Measurements from ENCODE around the gene CC2D2B.

DNA sequence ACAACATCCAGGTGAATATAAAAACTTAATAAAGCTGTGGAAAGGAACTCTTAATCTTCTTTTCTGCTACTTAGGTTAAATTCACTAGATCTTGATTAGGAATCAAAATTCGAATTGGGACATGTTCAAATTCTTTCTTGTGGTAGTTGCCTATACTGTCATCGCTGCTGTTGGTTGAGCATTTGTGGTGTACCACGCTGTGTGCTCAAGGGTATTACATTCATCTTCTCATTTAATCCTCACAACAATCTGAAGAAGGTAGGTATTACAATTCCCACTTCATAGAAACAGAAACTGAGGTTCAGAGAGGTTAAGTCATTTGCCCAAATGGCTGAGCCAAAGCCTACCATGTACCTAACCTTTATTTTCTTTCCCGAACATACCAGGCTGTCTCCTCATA is 39.9 kb upstream of the CC2D2B start:
- TF ChIP-seq, protein P1, sequence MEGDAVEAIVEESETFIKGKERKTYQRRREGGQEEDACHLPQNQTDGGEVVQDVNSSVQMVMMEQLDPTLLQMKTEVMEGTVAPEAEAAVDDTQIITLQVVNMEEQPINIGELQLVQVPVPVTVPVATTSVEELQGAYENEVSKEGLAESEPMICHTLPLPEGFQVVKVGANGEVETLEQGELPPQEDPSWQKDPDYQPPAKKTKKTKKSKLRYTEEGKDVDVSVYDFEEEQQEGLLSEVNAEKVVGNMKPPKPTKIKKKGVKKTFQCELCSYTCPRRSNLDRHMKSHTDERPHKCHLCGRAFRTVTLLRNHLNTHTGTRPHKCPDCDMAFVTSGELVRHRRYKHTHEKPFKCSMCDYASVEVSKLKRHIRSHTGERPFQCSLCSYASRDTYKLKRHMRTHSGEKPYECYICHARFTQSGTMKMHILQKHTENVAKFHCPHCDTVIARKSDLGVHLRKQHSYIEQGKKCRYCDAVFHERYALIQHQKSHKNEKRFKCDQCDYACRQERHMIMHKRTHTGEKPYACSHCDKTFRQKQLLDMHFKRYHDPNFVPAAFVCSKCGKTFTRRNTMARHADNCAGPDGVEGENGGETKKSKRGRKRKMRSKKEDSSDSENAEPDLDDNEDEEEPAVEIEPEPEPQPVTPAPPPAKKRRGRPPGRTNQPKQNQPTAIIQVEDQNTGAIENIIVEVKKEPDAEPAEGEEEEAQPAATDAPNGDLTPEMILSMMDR (IDR thresholded peaks at IDR 0.05; ENCODE audit: low read depth, low read length, missing input control), result no peak
- TF ChIP-seq, protein P2, sequence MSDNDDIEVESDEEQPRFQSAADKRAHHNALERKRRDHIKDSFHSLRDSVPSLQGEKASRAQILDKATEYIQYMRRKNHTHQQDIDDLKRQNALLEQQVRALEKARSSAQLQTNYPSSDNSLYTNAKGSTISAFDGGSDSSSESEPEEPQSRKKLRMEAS (IDR thresholded peaks at IDR 0.05), result no peak
- TF ChIP-seq TAF1 (conservative IDR thresholded peaks at IDR 0.05) (no peak), EGR1 (IDR thresholded peaks at IDR 0.05; ENCODE audit: low read depth in 2 of 2) (no peak), GABPA (IDR thresholded peaks at IDR 0.05 in 1 of 2, conservative IDR thresholded peaks at IDR 0.05 in 1 of 2) (no peak), RAD21 (IDR thresholded peaks at IDR 0.05) (no peak), HNF4G (IDR thresholded peaks at IDR 0.05) (no peak), SP1 (IDR thresholded peaks at IDR 0.05) (no peak), JUND (IDR thresholded peaks at IDR 0.05) (no peak)
- TF ChIP-seq, protein P3, sequence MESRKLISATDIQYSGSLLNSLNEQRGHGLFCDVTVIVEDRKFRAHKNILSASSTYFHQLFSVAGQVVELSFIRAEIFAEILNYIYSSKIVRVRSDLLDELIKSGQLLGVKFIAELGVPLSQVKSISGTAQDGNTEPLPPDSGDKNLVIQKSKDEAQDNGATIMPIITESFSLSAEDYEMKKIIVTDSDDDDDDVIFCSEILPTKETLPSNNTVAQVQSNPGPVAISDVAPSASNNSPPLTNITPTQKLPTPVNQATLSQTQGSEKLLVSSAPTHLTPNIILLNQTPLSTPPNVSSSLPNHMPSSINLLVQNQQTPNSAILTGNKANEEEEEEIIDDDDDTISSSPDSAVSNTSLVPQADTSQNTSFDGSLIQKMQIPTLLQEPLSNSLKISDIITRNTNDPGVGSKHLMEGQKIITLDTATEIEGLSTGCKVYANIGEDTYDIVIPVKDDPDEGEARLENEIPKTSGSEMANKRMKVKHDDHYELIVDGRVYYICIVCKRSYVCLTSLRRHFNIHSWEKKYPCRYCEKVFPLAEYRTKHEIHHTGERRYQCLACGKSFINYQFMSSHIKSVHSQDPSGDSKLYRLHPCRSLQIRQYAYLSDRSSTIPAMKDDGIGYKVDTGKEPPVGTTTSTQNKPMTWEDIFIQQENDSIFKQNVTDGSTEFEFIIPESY (IDR thresholded peaks at IDR 0.05), result no peak
